T-cell (primary cell): ENCODE measurements around the gene TET2. TPM values are rescaled to one million over a fixed set of nuclear protein-coding genes. Genes with fewer than 3 reads are reported as not detected.

Source experiments
- ATAC-seq, 4 experiments: fragments of 200-7000 bp in 3 of 4; fragments of 150-1000 bp in 1 of 4; cut with Tn5 transposase; replicated peaks in 1 of 4; 1 replicate in 3 of 4; 2 replicates in 1 of 4; pipeline ENCODE4 v1.10.0; 2021; ENCODE audit warnings: moderate library complexity in 3 of 4, mild to moderate bottlenecking in 2 of 4, moderate number of reproducible peaks in 1 of 4
- CTCF ChIA-PET, 2 donors: fragments of 300-600 bp; sonication (Branson Sonifier 250); formaldehyde crosslinking; loops; one replicate each; lab custom pipeline; 2022; ENCODE audit warnings: antibody characterized with exemption in 2 of 2; lab: Charles Lee
- POLR2A ChIA-PET, 2 donors: fragments of 300-600 bp; sonication (Branson Sonifier 250); formaldehyde crosslinking; loops; one replicate each; lab custom pipeline; 2022; ENCODE audit warnings: antibody characterized with exemption in 2 of 2; lab: Charles Lee
- DNase-seq, 35 experiments: peaks; one replicate each; pipeline versions ENCODE4 v3.0.0 to v3.0.0-alpha.2; 2013 to 2023
- H3K27ac ChIP-seq: one replicate; pipeline ENCODE4 v1.5.1; 2013; ENCODE audit warnings: low read length
- H3K27me3 ChIP-seq, 2 experiments: replicated peaks in 1 of 2; 1 replicate in 1 of 2; 2 replicates in 1 of 2; pipeline versions ENCODE4 v1.6.1 to v1.7.0; 2013; ENCODE audit warnings: low read length in 1 of 2, mixed read lengths in 1 of 2; ENCODE audit not compliant: control insufficient read depth in 2 of 2, insufficient read depth in 2 of 2; ENCODE audit errors: extremely low read depth in 1 of 2
- H3K36me3 ChIP-seq, 2 donors: 1 replicate in 1 of 2; 2 replicates in 1 of 2; pipeline versions ENCODE4 v1.6.1 to v1.7.0; 2013; ENCODE audit warnings: low read length in 1 of 2; ENCODE audit not compliant: control insufficient read depth in 2 of 2, insufficient read depth in 1 of 2; ENCODE audit errors: extremely low read depth in 1 of 2
- H3K4me1 ChIP-seq, 2 experiments: 1 replicate in 1 of 2; 2 replicates in 1 of 2; pipeline versions ENCODE4 v1.6.1 to v1.7.0; 2013; ENCODE audit warnings: low read length in 2 of 2, mixed read lengths in 1 of 2; ENCODE audit not compliant: insufficient read depth in 2 of 2, control insufficient read depth in 1 of 2; ENCODE audit errors: extremely low read depth in 1 of 2
- H3K4me3 ChIP-seq, 2 donors: 1 replicate in 1 of 2; 2 replicates in 1 of 2; pipeline versions ENCODE4 v1.5.1 to v1.7.0; 2013; ENCODE audit warnings: mild to moderate bottlenecking in 2 of 2, low read length in 1 of 2, moderate library complexity in 1 of 2; ENCODE audit not compliant: control insufficient read depth in 1 of 2; ENCODE audit errors: extremely low read depth in 1 of 2
- H3K9me3 ChIP-seq: 2 replicates; pipeline ENCODE4 v1.7.0; 2013
- H3K27ac Mint-ChIP-seq, 2 donors: one replicate each; pipeline ENCODE4 v1.8.0; 2020 to 2021; ENCODE audit warnings: mild to moderate bottlenecking in 2 of 2, mixed read lengths in 2 of 2
- H3K27me3 Mint-ChIP-seq, 2 donors: one replicate each; pipeline ENCODE4 v1.8.0; 2021 to 2022; ENCODE audit warnings: mixed read lengths in 2 of 2
- H3K36me3 Mint-ChIP-seq: one replicate; pipeline ENCODE4 v1.8.0; 2021; ENCODE audit warnings: mixed read lengths
- H3K4me1 Mint-ChIP-seq, 3 donors: one replicate each; pipeline ENCODE4 v1.8.0; 2020 to 2022; ENCODE audit warnings: mixed read lengths in 3 of 3, mild to moderate bottlenecking in 1 of 3
- H3K4me3 Mint-ChIP-seq, 3 donors: one replicate each; pipeline ENCODE4 v1.8.0; 2020 to 2022; ENCODE audit warnings: mild to moderate bottlenecking in 3 of 3, mixed read lengths in 3 of 3, moderate library complexity in 3 of 3
- H3K9me3 Mint-ChIP-seq, 3 donors: one replicate each; pipeline ENCODE4 v1.8.0; 2020 to 2022; ENCODE audit warnings: mixed read lengths in 3 of 3
- WGBS: methylation state at CpG from one replicate; pipeline ENCODE4 v1.1.5; 2013; ENCODE audit warnings: missing lambda C conversion rate; ENCODE audit not compliant: insufficient coverage; 5-methylcytosine and 5-hydroxymethylcytosine counted together
- total RNA-seq, 35 experiments: library from RNA in 6 of 35; stranded (reverse) in 6 of 35; fragments of 120-200 nt in 1 of 35; gene quantifications; one replicate each; pipeline versions ENCODE4 v1.2.1 to v1.2.4 and lab custom pipeline; 2013 to 2026

Gene TET2
- total RNA-seq (10 to 100 TPM; 17.0 to 41.9 (median 18.6) TPM), total RNA-seq (lab: John Stamatoyannopoulos, UW) (50.7 to 151 (median 78.2) reads per million in 29 experiments)
- total RNA-seq (2013) = 22.4 TPM

DNA sequence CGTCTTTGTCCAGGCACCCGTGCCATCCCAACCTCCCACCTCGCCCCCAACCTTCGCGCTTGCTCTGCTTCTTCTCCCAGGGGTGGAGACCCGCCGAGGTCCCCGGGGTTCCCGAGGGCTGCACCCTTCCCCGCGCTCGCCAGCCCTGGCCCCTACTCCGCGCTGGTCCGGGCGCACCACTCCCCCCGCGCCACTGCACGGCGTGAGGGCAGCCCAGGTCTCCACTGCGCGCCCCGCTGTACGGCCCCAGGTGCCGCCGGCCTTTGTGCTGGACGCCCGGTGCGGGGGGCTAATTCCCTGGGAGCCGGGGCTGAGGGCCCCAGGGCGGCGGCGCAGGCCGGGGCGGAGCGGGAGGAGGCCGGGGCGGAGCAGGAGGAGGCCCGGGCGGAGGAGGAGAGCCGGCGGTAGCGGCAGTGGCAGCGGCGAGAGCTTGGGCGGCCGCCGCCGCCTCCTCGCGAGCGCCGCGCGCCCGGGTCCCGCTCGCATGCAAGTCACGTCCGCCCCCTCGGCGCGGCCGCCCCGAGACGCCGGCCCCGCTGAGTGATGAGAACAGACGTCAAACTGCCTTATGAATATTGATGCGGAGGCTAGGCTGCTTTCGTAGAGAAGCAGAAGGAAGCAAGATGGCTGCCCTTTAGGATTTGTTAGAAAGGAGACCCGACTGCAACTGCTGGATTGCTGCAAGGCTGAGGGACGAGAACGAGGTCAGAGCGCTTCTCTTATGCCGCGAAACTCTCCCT is at the start of gene TET2:
Gene TET2, plus strand, starts transcription at position 601 of the 740 bp plus-strand sequence. CDS start 87,067 bp downstream, outside the sequence.
- no peaks in the 10 kb centered on the region for H3K27me3 ChIP-seq
- POLR2A ChIA-PET = interaction anchor here in 1 of 2 donors (1.4 kb wide), 1 partner anchor 328 kb away, joined by 5 read pairs; the partner anchor contains the start of gene PPA2
- Mint-ChIP-seq H3K36me3 (no peaks in the 10 kb centered on the region), H3K9me3 (no peaks in the 10 kb centered on the region), H3K4me1 (peaks cover 41 to 60% (median 41%) of the 10 kb centered on the region in 3 donors), H3K27me3 (no peaks in the 10 kb centered on the region), H3K27ac (peak within 1 kb of the TSS; percentile 94 to 95), H3K4me3 (peak within 1 kb of the TSS; percentile 99 to 100 (median 99))
- H3K36me3 ChIP-seq = no peaks in the 10 kb centered on the region
- H3K27ac ChIP-seq = peak within 1 kb of the TSS; percentile 79
- peaks cover 7 to 14% of the 10 kb centered on the region in 2 experiments for H3K4me1 ChIP-seq
- DNase-seq (peak; percentile 59 to 88 (median 76)), ATAC-seq (peak; percentile 87 to 91 (median 90))
- H3K9me3 ChIP-seq = no peaks in the 10 kb centered on the region
- under 1% methylated on average over 74 of the region's 77 CpGs for WGBS
- CTCF ChIA-PET = interaction anchor here in 1 of 2 donors (2.0 kb wide), 1 partner anchor 328 kb away, joined by 9 read pairs; the partner anchor contains the start of gene PPA2
- peak within 1 kb of the TSS; percentile 87 to 99 for H3K4me3 ChIP-seq

- H3K9me3 Mint-ChIP-seq = peaks cover 6 to 12% (median 9%) of the 10 kb centered on the region in 3 donors
- Histone ChIP-seq H3K9me3 (no peaks in the 10 kb centered on the region), H3K36me3 (no peaks in the 10 kb centered on the region), H3K27ac (no peak overlapping the region), H3K4me1 (no peaks in the 10 kb centered on the region), H3K4me3 (no peak overlapping the region), H3K27me3 (no peaks in the 10 kb centered on the region)
- POLR2A ChIA-PET = no interaction called here
- ATAC-seq (no peak), DNase-seq (no peak)
- no peak overlapping the region for H3K4me3 Mint-ChIP-seq
- H3K36me3 Mint-ChIP-seq = no peaks in the 10 kb centered on the region
- CTCF ChIA-PET = no interaction called here
- H3K27ac Mint-ChIP-seq = no peak overlapping the region
- H3K27me3 Mint-ChIP-seq = peaks cover 3 to 24% of the 10 kb centered on the region in 2 donors
- H3K4me1 Mint-ChIP-seq = no peaks in the 10 kb centered on the region
Measured at GRCh38 chr4:105102016-105102415, 44.7 kb upstream of the TET2 start.

DNA sequence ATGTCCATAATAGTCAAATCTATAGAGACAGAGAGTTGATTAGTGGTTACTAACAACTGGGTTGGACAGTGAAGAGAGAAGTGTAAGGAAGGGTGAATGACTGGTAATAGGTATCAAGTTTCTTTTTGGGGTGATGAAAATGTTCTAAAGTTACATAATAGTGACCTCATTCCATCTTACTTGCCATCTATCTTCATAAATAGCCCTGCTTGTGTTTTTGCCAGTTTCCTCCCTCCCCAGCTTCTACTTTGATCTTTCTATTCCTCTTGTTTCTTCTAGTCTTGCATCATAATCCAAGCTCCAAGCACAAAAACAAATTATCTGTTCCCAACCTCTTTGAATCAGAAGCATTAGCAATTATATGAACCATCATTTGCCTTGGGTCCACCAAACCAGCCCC is 40.2 kb upstream of the TET2 start:
- H3K4me1 ChIP-seq = no peaks in the 10 kb centered on the region
- no peak for ATAC-seq
- Mint-ChIP-seq H3K36me3 (no peaks in the 10 kb centered on the region), H3K4me1 (no peaks in the 10 kb centered on the region), H3K4me3 (no peak overlapping the region), H3K9me3 (no peaks in the 10 kb centered on the region), H3K27ac (no peak overlapping the region), H3K27me3 (peaks cover 3 to 18% of the 10 kb centered on the region in 2 donors)
- ChIA-PET POLR2A (no interaction called here), CTCF (no interaction called here)
- no peak overlapping the region for H3K4me3 ChIP-seq
- H3K36me3 ChIP-seq = no peaks in the 10 kb centered on the region
- DNase-seq = no peak
- H3K27ac ChIP-seq = no peak overlapping the region
- no peaks in the 10 kb centered on the region for H3K9me3 ChIP-seq
- no peaks in the 10 kb centered on the region for H3K27me3 ChIP-seq

DNA sequence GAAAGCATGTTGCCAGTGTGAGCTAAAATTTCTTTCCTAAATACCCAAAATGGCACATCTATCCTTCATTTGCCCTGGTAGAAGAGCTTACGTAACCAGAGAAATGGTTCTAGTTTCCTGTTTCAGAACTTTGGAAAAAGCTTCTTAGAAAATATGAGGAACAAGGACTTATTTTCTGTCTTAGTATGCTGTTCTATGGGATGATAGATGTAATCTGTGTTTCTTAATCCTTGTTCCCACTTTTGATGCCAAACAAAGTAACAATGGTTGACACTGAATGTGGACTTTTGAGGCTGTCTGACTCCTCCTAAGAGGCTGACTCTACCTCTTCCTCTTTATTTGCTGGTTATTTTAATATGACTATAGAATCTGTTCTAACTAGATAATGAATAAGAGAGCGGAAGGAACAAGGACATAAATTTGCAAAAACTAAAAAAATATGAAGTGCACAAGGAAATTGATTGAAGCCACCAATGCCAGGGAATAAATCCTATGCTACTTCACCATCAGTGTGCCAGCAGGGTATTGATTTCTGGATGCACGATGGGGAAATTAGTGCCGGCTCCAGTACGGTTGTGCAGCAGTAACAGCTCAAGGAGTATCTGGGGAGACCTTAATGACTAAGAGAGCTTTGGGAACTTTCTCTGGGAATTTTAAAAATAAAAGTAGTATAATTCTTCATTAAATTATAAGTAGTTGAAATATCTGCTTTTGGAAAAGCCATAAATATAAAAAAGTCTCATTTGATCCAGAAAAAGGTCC is 39.4 kb upstream of the TET2 start:
- no peaks in the 10 kb centered on the region for H3K4me1 Mint-ChIP-seq
- Histone ChIP-seq H3K36me3 (no peaks in the 10 kb centered on the region), H3K4me3 (no peak overlapping the region), H3K4me1 (no peaks in the 10 kb centered on the region), H3K27ac (no peak overlapping the region), H3K27me3 (no peaks in the 10 kb centered on the region), H3K9me3 (no peaks in the 10 kb centered on the region)
- CTCF ChIA-PET = interaction anchor here in 1 of 2 donors (1.0 kb wide), 1 partner anchor 182 kb away, joined by 3 read pairs; no protein-coding TSS in a partner anchor
- no CpG with 5 or more reads among the region's 5 CpGs for WGBS
- H3K27me3 Mint-ChIP-seq = peaks cover 3 to 18% of the 10 kb centered on the region in 2 donors
- H3K9me3 Mint-ChIP-seq = no peaks in the 10 kb centered on the region
- no peak overlapping the region for H3K27ac Mint-ChIP-seq
- POLR2A ChIA-PET = no interaction called here
- no peak overlapping the region for H3K4me3 Mint-ChIP-seq
- H3K36me3 Mint-ChIP-seq = no peaks in the 10 kb centered on the region
- ATAC-seq (no peak), DNase-seq (no peak)

GRCh38 chr4:105108971-105109370 is 37.7 kb upstream of the TET2 start:
- Histone ChIP-seq H3K4me1 (no peaks in the 10 kb centered on the region), H3K27ac (no peak overlapping the region), H3K9me3 (no peaks in the 10 kb centered on the region), H3K27me3 (no peaks in the 10 kb centered on the region), H3K4me3 (no peak overlapping the region), H3K36me3 (no peaks in the 10 kb centered on the region)
- no peak overlapping the region for H3K27ac Mint-ChIP-seq
- no peaks in the 10 kb centered on the region for H3K4me1 Mint-ChIP-seq
- no peak overlapping the region for H3K4me3 Mint-ChIP-seq
- no peak for DNase-seq
- H3K36me3 Mint-ChIP-seq = no peaks in the 10 kb centered on the region
- ChIA-PET POLR2A (no interaction called here), CTCF (no interaction called here)
- H3K27me3 Mint-ChIP-seq = peaks cover 7 to 18% of the 10 kb centered on the region in 2 donors
- no peak for ATAC-seq
- H3K9me3 Mint-ChIP-seq = no peaks in the 10 kb centered on the region

- H3K27ac Mint-ChIP-seq = no peak overlapping the region
- no peaks in the 10 kb centered on the region for H3K4me1 Mint-ChIP-seq
- ChIA-PET POLR2A (no interaction called here), CTCF (no interaction called here)
- Histone ChIP-seq H3K4me1 (no peaks in the 10 kb centered on the region), H3K27ac (no peak overlapping the region), H3K4me3 (no peak overlapping the region), H3K9me3 (no peaks in the 10 kb centered on the region), H3K27me3 (no peaks in the 10 kb centered on the region), H3K36me3 (no peaks in the 10 kb centered on the region)
- H3K36me3 Mint-ChIP-seq = no peaks in the 10 kb centered on the region
- DNase-seq (no peak), ATAC-seq (no peak)
- H3K9me3 Mint-ChIP-seq = no peaks in the 10 kb centered on the region
- WGBS = no CpG with 5 or more reads among the region's 1 CpG
- peaks cover 12 to 15% of the 10 kb centered on the region in 2 donors for H3K27me3 Mint-ChIP-seq
- H3K4me3 Mint-ChIP-seq = no peak overlapping the region
Measured at GRCh38 chr4:105112274-105112673, 34.4 kb upstream of the TET2 start.
